Fibroblast of peridontal ligament (primary cell): ENCODE results near the gene RHEX.
A peak's percentile ranks its signal among the peaks of the same experiment; 100 is the strongest.

ENCODE experiments used
- DNase-seq: peaks from one replicate; pipeline ENCODE4 v3.0.0-alpha.2; 2010; ENCODE audit errors: extremely low read depth

Gene RHEX

GRCh38 chr1:206116191-206116872 is 63.4 kb downstream of the RHEX start:
- DNase-seq: no peak

DNA sequence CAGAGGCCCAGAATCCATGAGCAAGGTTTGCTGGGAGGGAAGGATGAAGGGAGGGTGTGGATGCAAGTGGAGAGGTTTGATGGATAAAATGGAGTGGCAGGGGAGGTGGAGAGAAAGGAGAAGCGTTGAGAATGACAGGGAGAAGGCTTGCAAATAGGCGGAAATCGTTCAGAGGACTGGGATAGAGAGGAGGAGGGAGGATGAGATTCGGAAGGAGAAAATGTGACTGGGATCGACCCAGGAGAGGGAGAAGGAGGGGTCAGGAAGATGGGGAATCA is 63.8 kb downstream of the RHEX start:
- DNase-seq: peak; percentile 3

GRCh38 chr1:206117151-206117948 is 64.4 kb downstream of the RHEX start, which contains the start of gene AVPR1B:
Gene AVPR1B (minus strand): TSS chr1:206117388. CDS start chr1:206116890, 498 bp downstream.
- peak; percentile 22 for DNase-seq

- no peak for DNase-seq
These were observed 67.4 kb downstream of the RHEX start for GRCh38 chr1:206120406-206120805.

DNA sequence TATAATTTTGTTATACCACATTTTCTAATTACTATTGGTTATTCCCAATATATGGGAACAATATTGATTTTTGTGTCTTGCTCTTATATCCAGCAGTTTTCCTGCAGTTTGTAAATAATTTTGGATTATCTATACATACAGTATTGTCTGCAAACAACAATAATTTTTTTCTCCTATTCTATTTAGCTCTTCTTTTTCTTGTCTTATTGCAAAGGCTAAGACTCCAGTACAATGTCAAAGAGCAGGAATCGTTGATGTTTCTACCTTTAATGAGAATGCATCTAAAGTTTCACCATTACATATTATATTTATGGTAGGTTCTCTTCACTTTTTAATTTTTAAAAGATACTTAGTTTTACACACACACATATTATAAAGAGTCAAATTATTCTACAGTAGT is 68.3 kb downstream of the RHEX start:
- DNase-seq: no peak

DNA sequence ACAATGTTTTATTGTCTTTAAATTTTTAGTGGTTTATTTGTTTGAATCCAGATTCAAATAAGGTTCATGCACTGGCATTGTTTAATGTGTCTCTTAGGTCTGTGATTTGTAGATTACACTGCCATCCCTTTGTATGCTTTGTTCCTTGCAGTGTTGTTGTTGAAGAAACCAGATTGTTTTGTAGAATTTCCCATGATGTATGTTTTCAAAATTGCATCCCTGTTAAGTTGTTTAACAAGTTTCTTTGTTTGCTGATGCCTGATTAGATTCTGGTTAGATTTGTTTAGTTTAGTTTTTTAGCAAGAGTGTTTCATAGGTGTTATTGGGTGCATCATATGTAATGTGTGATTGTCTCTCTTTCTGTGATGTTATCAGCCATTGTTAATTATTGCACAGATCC is 69.7 kb downstream of the RHEX start:
- no peak for DNase-seq

- no peak for DNase-seq
These were observed 72.4 kb downstream of the RHEX start for GRCh38 chr1:206125346-206125745.

GRCh38 chr1:206127336-206127735 is 74.4 kb downstream of the RHEX start:
- no peak for DNase-seq

- peak; percentile 4 for DNase-seq
These were observed 75.2 kb downstream of the RHEX start for GRCh38 chr1:206128196-206128595.

- DNase-seq: no peak
These were observed 78.1 kb downstream of the RHEX start for GRCh38 chr1:206131037-206131436.

DNA sequence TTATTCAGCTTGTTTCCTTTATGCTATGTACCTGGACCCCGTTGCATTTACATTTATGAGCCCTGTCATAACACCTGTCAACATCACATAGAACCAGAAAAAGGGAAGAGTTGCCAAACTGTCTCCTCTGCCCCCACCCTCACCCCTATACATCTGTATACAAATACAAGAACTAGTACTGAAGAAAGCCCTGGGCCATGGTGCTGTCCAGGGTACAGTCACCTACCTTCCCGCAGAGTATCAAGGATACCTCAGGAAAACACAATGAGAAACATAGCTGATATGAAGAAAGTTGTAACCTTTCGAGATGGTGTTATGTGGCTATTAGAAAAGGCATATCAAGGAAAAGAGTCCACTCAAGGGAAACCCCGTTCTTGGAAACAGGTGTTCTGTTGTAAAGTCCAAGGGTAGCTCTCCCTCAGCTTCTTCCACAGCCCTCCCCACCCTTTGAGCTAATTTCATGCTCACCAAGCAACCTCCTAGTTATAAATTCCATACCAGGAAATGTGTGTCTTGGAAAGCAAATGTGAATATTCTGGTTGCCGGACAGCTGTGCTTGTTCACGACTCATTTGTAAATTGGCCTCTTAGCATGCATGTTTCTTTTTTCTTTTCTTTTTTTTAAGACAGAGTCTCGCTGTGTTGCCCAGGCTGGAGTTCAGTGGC is 80.9 kb downstream of the RHEX start:
- DNase-seq: peak; percentile 62

- DNase-seq: no peak
These were observed 82.3 kb downstream of the RHEX start for GRCh38 chr1:206135248-206135647.

DNA sequence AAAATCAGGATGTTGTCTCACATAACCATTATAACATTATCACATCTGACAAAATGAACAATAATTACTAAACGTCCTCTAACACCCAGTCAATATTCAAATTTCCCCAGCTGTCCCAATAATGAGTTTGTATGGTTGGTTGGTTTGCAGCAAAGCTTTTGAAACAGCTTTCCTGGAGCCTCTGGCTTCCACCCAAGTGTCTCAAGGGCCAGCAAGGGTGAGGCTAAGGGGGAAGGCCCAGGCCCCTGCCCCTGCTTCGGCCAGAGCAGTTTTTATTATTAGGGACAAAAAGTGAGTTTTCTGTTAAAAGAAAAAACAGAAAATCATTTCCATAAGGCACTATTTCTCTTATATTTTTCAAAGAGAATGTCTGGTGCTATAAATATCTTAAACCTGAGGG is 83.3 kb downstream of the RHEX start:
- no peak for DNase-seq

GRCh38 chr1:206142011-206142410 is 89.0 kb downstream of the RHEX start:
- no peak for DNase-seq

DNA sequence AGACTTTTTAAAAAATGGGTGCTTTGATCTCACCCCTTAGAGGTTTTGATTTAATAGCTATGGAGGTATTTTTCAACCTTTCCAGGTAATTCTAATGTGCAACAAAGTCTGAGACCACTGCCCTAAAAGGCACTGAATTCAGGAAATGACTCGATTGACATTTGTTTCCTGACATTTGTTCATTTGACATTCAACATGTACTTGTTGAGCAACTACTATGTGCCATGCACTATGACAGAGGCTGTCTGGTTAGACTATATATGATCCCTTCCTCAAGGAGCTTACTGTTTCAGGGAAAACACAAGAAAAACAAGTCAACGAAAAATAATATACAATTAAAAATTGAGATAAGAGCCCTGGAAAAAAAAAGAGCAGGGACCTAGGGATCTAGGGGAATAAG is 89.8 kb downstream of the RHEX start:
- DNase-seq: no peak

GRCh38 chr1:206143537-206144172 is 90.7 kb downstream of the RHEX start:
- no peak for DNase-seq

DNA sequence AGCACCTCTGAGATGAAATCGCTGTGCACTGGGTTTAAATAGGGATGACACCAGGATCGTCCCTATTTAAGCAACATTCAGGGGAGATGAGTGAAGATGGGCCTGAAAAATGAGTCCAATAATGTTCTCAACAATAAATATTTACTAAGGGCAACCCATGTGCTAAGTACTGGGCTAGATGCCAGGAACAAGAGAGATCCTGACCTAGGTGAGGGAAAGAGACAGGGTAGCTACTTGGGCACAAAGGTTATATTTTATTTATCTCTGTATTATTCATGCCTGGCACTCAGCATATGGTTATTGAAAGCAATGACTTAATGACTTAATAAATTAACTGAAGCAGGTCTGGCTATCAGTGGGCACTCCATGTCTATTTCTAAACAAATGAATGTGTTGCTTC is 91.6 kb downstream of the RHEX start:
- DNase-seq: no peak

DNA sequence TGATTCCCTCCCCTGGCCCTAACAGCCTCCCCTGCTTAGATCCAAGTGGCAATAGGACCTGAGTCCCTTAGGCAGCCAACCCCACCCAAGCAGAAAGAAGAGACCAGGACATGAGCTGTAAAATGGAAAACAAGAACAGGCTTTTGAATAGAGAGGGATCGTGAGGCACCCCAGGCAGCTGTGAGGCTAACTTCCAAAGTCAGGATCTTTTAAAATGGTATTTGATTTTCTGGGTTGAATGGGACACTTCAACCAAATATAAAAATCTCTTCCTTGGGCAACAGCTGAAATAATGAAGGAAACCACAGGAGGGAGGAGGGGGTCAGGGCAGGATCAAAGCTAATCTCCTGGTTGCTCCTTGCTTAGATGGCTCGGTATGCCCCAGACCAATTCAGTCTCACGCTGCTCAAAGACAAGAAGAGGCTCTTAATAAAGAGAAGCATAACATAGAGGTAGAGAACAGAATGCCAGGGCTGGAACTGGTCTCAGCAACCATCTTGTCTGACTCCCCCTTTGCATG is 92.9 kb downstream of the RHEX start:
- DNase-seq: no peak
